Peyer's patch (tissue), 4 donors: ENCODE data around the gene TRAFD1. TPM values are rescaled to one million over a fixed set of nuclear protein-coding genes. Genes with fewer than 3 reads are reported as not detected.
"Not testable (repeated sequence)": the region's sequence is repeated elsewhere in the genome, so short reads cannot be mapped to it uniquely, and the experiment has no call there.

Source experiments
- DNase-seq, 3 donors: peaks; one replicate each; pipeline ENCODE4 v3.0.0-alpha.2; 2017 to 2019
- H3K27ac ChIP-seq, 4 donors: fragments of 200-600 bp; sonication (generic); one replicate each; pipeline ENCODE4 v1.5.1; 2016 to 2019
- H3K27me3 ChIP-seq, 2 donors: fragments of 200-600 bp; sonication (generic); one replicate each; pipeline ENCODE4 v1.5.1; 2019
- H3K36me3 ChIP-seq, 3 donors: fragments of 200-600 bp; sonication (generic); one replicate each; pipeline ENCODE4 v1.5.1; 2016 to 2019
- H3K4me1 ChIP-seq, 4 donors: fragments of 200-600 bp; sonication (generic); one replicate each; pipeline ENCODE4 v1.5.1; 2016 to 2019
- H3K4me3 ChIP-seq, 4 donors: fragments of 200-600 bp; sonication (generic); 1 replicate in 3 of 4; 2 replicates in 1 of 4; pipeline ENCODE4 v1.5.1; 2016 to 2019; ENCODE audit warnings: mild to moderate bottlenecking in 1 of 4
- H3K9me3 ChIP-seq, 4 donors: fragments of 200-600 bp; sonication (generic); one replicate each; pipeline ENCODE4 v1.5.1; 2016 to 2019; ENCODE audit warnings: mild to moderate bottlenecking in 1 of 4
- CTCF ChIP-seq, 6 experiments: fragments of 450-650 bp in 4 of 6; fragments of 200-600 bp in 2 of 6; sonication (generic) in 1 of 6; IDR thresholded peaks; one replicate each; pipeline ENCODE4 v1.5.1; 2017 to 2019; ENCODE audit warnings: antibody characterized with exemption in 6 of 6, mild to moderate bottlenecking in 3 of 6, moderate library complexity in 1 of 6
- POLR2A ChIP-seq, 2 donors: fragments of 450-650 bp; IDR thresholded peaks; one replicate each; pipeline ENCODE4 v1.5.1; 2017; ENCODE audit warnings: antibody characterized with exemption in 2 of 2, mild to moderate bottlenecking in 2 of 2, moderate library complexity in 2 of 2
- total RNA-seq, 4 donors: library from RNA; depleted of rRNA; stranded (reverse); fragments of >200 nt; gene quantifications; one replicate each; pipeline ENCODE4 v1.1.0, GENCODE V29; 2016

Gene TRAFD1
- total RNA-seq, 4 donors from 2014 or later, result 19.4 to 95.7 (median 30.5) TPM

- TF ChIP-seq CTCF (IDR thresholded peaks at IDR 0.05) (no peak), POLR2A (IDR thresholded peaks at IDR 0.05) (no peak)
- Histone ChIP-seq H3K27ac (peak overlapping the region in 1 of 4 donors; percentile 65), H3K36me3 (peaks cover 0 to 23% (median 0%) of the 10 kb centered on the region in 3 donors), H3K27me3 (no peaks in the 10 kb centered on the region), H3K4me3 (no peak overlapping the region), H3K9me3 (no peaks in the 10 kb centered on the region), H3K4me1 (no peaks in the 10 kb centered on the region)
- no peak for DNase-seq
Measured at GRCh38 chr12:112096667-112097066, 28.7 kb upstream of the TRAFD1 start.

DNA sequence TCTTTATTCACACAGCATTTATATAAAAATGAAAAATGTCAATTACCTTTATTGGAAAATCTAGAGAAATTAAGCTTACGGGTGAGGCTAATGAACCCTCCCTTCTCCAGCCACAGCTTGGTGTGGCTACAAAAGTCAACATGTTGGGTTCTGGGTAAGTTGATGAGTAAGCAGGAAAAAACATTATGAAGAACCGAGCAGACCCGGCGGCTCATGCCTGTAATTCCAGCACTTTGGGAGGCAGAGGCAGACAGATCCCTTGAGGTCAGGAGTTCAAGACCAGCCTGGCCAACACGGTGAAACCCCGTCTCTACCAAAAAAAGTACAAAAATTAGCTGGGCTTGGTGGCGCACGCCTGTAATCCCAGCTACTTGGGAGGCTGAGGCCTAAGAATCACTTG is 27.7 kb upstream of the TRAFD1 start:
- no peak for DNase-seq
- TF ChIP-seq CTCF (IDR thresholded peaks at IDR 0.05) (no peak), POLR2A (IDR thresholded peaks at IDR 0.05) (no peak)
- no peak overlapping the region for H3K27ac ChIP-seq

GRCh38 chr12:112100500-112100899 is 24.9 kb upstream of the TRAFD1 start:
- H3K9me3 ChIP-seq, H3K4me1 ChIP-seq, DNase-seq, H3K4me3 ChIP-seq, H3K27ac ChIP-seq, H3K27me3 ChIP-seq: not testable (repeated sequence)
- peaks cover 0 to 11% (median 0%) of the 10 kb centered on the region in 3 donors for H3K36me3 ChIP-seq

More for the DNA sequence above, 27.7 kb upstream of the TRAFD1 start:
- no peaks in the 10 kb centered on the region for H3K9me3 ChIP-seq
- no peaks in the 10 kb centered on the region for H3K27me3 ChIP-seq
- H3K4me1 ChIP-seq, result no peaks in the 10 kb centered on the region
- H3K4me3 ChIP-seq, result no peak overlapping the region
- H3K36me3 ChIP-seq, result peaks cover 0 to 13% (median 0%) of the 10 kb centered on the region in 3 donors

GRCh38 chr12:112102127-112102526 is 23.2 kb upstream of the TRAFD1 start:
- H3K27me3 ChIP-seq, result no peaks in the 10 kb centered on the region
- no peak overlapping the region for H3K27ac ChIP-seq
- H3K9me3 ChIP-seq, result no peaks in the 10 kb centered on the region
- H3K4me3 ChIP-seq, result no peak overlapping the region
- no peak for TF ChIP-seq POLR2A (IDR thresholded peaks at IDR 0.05)
- TF ChIP-seq CTCF (IDR thresholded peaks at IDR 0.05), result no peak
- peaks cover 0 to 11% (median 0%) of the 10 kb centered on the region in 3 donors for H3K36me3 ChIP-seq
- peak in 1 of 3 donors; percentile 26 for DNase-seq
- peaks cover 0 to 10% (median 0%) of the 10 kb centered on the region in 4 donors for H3K4me1 ChIP-seq

- H3K27ac ChIP-seq, H3K9me3 ChIP-seq, H3K27me3 ChIP-seq, H3K4me3 ChIP-seq: not testable (repeated sequence)
- peak in 1 of 3 donors; percentile 23 for DNase-seq
- Histone ChIP-seq H3K36me3 (peaks cover 0 to 11% (median 0%) of the 10 kb centered on the region in 3 donors), H3K4me1 (peaks cover 0 to 16% (median 1%) of the 10 kb centered on the region in 4 donors)
Measured at GRCh38 chr12:112102746-112103145, 22.6 kb upstream of the TRAFD1 start.

GRCh38 chr12:112103758-112104503 is 21.4 kb upstream of the TRAFD1 start:
- peak in 1 of 3 donors; percentile 10 for DNase-seq

More at GRCh38 chr12:112103758-112104503, 21.4 kb upstream of the TRAFD1 start:
- TF ChIP-seq CTCF (IDR thresholded peaks at IDR 0.05) (no peak), POLR2A (IDR thresholded peaks at IDR 0.05) (no peak)
- peaks cover 0 to 19% (median 2%) of the 10 kb centered on the region in 4 donors for H3K4me1 ChIP-seq
- no peaks in the 10 kb centered on the region for H3K9me3 ChIP-seq
- H3K4me3 ChIP-seq, result no peak overlapping the region
- H3K27ac ChIP-seq, result no peak overlapping the region
- no peaks in the 10 kb centered on the region for H3K27me3 ChIP-seq
- peaks cover 0 to 11% (median 0%) of the 10 kb centered on the region in 3 donors for H3K36me3 ChIP-seq
